GM18519 (cell line): ENCODE results near the gene WDR37.
"Not testable (repeated sequence)": the region's sequence is repeated elsewhere in the genome, so short reads cannot be mapped to it uniquely, and the experiment has no call there.

Experiments used
- ATAC-seq: cut with Tn5 transposase; IDR thresholded peaks from one replicate; pipeline ENCODE4 v1.9.1; 2021; ENCODE audit warnings: mild to moderate bottlenecking, moderate library complexity; ENCODE audit not compliant: unreplicated experiment, low FRiP score

Gene WDR37

DNA sequence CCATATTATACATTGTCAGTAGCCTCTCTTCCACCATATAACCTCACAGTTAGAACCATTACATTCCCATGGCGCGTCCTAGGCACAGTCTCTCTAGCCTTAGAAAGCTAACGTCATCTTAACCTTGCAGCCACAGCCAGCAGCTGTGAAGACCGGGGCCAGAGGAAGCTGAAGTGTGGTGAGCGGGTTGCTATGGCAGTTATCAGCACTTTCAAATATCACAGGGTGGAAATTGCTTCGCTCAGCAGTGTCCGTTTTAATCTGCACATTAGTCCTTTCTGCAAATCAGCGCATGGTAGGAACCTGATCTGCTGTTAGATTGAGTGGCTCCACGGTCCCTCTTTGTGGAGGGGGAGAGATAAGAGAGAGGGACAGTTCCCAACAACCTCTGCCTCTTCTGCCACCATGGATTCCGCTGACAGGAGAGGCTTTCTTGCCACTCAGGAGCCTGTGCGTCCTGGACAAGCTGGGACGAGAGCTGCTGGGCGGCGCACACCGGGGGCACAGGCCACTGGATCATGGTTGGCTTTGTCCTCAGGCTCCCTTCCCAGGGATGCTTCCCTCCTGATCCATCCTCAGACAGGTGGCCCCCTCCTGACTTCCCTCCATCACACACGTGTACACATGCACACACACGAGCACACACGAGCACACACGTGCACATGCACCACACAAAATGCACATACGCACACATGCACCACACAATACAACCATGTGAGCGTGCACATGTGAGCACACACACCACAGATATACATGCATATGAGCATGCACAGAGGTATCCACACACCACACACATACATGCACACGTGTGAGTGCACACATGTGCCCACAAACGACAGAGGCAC, 93.8 kb downstream of the WDR37 start:
- no peak for ATAC-seq

DNA sequence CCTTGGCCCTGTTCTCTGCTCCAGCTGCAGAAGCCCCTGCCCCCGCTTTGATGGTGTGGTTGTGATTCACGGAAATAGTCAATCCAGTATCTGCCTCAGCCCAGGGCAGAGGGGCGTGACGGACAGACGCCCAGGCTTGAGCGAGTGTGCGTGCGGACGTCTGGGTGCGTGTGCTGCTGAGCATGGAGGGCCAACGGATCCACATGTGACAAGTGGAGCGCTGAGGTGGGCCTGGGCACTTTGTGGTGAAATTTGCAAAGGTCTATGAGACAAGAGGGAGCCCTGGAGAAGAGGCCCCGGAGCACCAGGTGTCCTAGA, 94.4 kb downstream of the WDR37 start:
- no peak for ATAC-seq

DNA sequence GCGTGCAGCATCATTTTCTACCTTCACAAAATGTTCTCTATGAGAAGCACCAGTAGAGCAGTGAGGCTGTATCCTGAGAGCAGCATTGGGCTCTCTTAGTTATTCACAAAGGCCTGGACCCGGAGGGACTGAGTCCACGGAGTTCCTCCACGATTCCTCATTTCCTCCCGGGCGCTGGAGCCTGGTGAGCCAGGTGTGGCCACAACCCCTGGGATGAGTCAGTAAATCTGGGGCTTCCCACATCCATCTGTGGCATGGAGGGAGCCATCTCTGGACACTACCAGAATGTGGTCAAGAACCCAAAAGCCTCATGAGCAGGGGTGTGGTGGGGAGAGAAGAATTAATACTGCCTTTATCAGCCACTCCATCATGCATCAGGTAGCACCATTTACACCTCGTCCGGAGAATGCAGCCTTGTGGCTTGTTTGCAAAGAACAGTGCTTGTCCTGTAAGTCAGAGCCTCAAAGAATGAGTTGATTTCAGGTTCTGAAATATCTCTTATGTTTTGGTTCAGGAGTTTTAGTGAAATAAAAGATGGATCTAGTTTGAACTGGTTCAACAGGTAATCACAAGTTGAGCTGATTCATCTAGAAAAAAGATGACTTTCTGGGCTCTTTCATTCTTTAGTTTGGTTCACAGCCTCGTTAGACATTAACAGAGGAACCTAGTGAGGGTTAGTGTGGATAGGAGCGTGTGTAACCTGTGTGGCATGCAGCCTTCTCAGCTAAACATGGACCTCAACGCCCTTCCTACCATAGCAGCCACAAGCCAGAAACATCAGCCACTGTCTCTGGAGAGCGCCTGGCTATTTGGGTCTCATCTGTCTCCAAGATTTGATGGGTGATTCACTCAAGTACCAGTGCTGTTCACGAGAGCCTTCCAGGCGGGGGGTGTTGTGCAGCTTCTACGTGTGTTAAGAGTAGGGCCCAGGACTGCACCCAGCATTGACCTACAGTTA, 95.2 kb downstream of the WDR37 start:
- ATAC-seq: no peak

DNA sequence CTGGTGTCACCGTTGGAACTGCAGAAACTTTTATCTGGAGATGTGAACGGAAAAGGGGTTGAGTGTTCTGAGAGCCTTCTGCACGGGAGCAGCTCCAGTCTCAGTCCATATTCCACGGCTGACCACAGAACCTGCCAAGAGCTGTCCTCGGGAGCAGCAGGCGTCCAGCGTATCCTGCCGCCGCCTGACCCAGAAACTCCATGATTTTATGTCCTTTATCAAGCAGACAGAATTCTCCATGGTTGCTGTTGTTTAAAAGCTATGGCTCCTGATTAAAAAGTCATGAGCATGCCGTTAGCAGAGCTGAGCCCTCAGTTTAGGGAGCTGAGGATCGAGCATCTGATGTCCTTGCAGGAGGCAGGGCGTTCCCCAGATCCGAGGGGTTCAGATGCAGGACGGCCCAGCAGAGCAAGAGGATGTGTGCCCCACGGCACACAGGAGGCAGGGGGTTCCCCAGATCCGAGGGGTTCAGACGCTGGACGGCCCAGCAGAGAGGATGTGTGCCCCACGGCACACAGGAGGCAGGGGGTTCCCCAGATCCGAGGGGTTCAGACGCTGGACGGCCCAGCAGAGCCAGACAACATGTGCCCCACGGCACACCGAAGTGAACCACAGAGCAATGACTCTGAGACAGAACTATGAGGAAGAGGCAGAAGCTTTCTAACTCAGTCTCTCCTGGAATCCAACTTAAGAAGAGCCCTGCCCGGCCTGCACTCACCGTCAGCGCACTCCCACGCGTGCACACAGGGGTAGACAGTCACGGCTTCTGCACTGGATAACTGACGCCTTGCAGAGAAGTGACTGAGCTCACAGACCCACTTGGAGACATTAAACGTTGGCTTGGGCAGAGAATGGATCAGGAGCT, 96.4 kb downstream of the WDR37 start:
- no peak for ATAC-seq

DNA sequence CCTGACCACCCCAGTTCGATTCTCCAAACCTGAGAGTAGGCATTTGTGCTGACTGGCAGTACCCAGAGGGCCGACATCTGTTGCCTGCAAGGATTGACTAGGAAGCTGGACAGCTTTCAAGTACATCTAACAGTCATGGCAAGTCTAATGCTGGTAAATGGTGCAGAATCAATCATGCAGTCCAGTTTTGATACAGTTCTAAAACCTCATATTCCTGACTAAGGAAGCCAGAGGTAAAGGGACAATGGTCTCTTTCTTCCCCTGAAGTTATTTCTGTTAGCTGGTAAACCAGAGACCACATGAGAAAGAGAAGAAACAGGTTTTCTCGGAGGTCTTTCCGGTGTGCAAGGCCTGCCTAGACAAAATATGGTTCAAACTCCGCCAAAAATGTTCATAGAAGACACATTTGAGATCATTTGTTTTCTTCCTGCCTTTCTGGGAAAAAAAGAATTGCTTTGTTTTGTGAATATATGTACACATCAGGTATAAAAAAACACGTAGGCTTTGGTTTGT, 97.1 kb downstream of the WDR37 start:
- no peak for ATAC-seq

DNA sequence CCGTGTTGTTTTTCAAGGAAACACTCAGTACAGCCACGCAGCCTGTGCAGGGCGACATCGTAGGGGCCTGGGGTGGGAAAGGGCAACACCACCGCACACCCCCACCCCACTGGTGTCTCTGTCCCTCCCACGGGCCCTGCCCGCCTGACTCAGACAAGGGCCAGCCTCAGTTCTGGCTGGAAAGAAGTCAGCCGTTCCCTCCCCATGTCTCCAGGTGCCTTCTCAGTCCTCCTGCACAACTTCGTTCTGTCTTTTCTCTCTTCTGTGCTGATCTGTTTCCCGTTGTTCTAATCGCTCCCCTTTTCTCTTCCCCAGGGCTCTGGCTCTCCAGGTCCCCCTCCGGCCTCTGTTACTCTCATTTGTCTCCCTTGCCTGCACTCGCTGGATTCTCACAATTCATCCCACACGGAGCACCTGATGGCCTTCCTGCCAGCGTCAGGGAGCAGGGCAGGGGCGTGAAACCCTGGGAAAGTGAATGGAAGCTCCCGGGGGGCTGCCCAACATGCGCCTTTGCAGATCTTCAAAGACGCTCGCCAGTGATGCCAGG, 97.7 kb downstream of the WDR37 start:
- ATAC-seq: no peak

DNA sequence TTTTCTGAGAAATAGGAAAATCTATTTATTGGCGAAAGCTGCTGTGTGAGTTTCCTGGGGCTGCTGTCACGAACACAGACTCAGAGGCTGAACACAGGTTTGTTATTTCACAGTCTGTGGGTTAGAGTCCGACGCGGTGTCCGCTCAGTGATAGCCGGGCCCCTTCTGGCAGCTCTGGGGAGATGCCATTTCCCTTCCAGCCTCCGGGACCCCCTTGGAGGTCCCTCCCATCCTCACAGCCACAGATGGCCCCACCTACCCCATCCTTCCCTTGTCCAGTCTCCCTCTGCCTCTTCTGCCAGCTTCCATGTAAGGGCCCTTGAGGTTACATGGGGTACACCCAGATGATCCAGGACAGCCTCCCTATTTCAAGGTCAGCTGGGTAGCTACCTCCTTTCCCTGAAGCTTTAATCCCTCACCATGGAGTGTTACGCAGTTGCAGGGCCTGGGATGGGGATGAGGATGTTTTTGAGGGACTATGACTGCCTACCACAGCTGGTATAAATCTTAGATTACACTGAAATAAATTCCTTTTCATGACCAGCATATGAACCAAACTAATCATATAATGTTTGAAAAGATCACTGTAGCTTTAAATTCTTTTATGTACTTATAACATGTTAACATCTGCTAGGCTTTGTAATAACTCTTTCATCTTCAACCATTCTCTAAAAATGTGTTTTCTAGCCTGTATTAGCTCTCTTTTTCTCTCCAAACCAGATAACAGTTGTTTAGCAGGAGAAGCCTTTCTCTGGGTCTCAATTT, 98.5 kb downstream of the WDR37 start:
- no peak for ATAC-seq

DNA sequence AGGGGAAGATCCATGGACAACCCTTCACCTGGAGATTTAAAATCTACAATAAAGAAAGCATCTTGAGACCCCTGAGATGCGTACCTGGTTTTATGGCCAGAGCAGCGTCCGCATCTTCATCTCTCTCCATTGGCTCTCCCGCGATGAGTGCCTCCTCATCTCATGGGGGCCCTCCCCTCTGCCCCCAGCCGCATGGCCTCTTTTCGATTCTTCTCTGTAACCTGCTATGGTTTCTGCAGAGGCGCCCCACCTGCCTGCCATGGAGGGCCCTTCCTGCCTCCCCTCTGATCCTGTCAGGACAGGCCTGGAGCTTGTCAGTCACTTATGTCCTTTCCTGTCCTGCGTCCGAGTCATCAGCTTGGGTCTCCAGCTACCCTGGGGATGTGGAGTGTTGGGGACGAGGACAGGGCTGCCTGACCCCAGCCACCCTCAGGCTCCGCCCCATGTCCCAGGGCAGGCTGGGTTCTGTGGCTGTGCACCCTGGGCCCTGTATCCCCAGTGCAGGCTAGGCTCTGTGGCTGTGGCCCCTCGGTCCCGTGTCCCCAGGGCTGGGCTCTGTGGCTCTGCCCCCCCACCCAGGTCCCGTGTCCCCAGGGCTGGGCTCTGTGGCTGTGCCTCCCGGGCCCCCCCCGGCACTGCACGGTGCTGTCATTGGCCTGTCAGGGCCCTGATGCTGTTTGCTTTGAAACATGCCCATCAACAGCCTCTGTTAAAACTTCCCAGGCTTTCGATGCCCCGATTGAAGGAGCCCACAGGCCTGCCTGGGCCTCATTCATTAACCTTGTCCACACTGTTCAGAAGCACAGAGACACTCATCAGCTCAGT, 99.8 kb downstream of the WDR37 start:
- no peak for ATAC-seq

DNA sequence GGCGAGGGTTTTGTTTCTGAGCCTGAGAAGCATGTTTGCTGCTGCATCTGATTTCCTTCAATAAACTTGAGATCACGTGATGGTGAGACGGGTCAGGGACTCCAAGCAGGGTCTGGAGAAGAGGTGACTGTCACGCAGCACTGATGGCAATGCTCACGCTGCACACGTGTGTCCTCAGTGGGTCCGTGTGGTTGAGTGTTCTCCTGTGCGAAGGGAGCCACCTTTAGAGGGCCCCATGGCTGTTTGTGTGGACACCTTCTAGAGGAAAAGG, 100.4 kb downstream of the WDR37 start:
- no peak for ATAC-seq

DNA sequence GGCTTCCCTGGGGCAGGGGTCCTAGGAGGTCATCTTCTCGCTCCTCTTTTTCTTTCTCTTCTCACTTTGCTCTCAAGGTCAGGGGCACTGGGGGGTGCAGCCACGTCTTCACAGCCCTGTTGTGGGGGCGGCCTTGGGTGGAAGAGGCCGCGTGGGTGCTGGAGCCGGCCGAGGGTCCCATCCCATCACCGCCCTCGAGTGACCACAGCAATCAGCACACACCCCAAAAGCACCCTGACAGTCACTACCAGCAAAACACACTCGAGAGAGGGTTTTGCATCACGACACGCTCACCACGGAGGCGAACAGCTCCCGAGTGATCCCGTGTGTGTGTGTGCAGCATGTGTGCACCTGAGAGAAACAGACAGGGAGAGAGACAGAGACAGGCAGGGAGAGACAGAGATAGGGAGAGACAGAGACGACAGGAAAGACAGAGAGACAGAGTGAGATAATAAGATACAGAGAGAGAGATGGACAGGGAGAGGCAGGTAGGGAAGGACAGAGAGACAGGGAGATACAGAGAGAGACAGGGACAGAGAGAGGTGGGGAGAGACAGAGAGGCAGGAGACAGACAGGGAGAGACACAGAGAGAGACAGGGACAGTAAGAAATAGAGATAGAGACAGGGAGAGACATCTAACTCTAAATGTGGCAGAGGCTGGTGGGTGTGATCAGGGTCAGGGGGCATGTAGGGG, 100.9 kb downstream of the WDR37 start:
- no peak for ATAC-seq

DNA sequence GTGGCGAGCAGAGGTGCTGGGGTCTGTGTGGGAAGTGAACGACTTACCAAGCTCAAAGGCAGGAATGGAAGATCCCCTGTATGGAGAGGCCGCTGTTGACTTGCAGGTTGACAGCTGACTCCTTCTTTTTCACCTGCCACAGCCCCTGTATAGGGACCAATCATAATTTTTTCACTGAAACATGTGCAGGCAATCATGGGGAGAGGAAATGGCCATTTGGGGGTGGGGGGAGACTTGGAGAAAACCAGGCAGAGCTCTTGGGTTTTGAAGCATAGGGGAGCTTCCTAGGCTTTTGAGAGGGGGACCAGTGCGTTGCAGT, 101.4 kb downstream of the WDR37 start:
- no peak for ATAC-seq

DNA sequence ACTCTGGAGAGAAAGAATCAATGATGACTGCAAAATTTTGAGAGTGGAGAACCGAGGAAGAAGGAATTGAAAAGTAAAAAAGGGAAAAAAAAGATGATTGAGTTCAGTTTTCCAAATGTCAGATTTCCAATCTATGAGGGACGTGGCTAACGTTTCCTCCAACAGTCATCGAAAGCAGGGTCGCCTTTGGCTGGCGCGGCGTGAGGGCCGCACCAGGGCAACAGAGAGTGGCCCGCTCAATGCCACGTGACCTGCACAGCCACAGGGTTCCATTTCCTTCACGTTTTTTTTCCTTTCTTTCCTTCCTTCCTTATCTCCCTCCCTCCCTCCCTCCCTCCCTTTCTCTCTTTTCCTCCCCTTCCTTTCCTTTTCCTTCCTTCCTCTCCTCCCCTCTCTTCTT, 101.9 kb downstream of the WDR37 start:
- no peak for ATAC-seq

DNA sequence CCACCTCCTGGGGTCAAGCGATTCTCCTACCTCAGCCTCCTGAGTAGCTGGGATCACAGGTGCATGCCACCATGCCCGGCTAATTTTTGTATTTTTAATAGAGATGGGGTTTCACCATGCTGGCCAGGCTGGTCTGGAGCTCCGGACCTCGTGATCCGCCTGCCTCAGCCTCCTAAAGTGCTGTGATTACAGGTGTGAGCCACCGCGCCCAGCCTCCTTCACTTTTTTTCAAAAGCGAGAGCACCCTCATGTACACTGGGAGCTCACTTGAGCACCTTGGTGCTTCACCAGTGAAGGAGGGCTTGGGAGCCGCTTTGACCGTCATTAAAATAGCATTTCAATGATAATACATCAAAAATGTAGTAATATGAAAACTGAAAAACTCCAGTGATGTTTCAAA, 102.4 kb downstream of the WDR37 start:
- not testable (repeated sequence) for ATAC-seq

DNA sequence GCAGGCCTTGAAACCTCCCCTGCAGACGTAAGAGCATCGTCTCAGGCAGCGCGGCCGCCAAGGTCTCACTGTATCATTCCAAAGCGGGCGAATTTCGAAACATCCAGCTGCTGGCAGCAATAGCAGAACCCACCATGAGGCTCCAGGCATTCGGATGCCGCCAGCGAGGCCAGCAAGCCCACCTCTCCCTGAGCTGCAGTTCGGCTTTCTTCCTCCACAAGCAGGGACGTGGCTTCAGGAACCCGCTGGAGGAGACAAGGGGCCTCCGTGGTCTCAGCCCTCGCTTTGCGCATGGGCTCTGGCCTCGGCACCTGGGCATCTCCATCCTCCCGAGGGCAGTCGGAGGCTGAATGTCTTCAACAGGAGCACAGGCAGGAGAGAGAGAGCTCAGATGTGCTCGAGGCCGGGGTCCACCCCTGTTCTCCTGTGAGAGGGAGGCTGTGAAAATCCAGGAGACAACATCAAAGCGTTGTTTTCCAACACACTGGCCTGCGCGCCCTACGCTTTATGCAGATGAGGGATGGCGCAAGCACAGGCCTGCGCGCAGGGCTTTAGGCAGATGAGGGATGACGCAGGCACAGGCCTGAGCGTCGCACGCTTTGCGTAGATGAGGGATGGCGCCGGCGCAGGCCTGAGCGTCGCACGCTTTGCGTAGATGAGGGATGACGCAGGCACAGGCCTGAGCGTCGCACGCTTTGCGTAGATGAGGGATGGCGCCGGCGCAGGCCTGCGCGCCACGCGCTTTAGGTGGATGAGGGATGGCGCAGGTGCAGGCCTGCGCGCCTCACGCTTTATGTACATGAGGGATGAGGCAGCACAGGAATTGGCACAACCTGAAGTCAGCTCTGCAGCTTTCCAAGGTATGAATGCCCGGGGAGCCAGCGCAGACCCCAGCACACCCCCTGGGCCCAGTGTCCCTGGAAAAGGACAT, 103.2 kb downstream of the WDR37 start:
- no peak for ATAC-seq

DNA sequence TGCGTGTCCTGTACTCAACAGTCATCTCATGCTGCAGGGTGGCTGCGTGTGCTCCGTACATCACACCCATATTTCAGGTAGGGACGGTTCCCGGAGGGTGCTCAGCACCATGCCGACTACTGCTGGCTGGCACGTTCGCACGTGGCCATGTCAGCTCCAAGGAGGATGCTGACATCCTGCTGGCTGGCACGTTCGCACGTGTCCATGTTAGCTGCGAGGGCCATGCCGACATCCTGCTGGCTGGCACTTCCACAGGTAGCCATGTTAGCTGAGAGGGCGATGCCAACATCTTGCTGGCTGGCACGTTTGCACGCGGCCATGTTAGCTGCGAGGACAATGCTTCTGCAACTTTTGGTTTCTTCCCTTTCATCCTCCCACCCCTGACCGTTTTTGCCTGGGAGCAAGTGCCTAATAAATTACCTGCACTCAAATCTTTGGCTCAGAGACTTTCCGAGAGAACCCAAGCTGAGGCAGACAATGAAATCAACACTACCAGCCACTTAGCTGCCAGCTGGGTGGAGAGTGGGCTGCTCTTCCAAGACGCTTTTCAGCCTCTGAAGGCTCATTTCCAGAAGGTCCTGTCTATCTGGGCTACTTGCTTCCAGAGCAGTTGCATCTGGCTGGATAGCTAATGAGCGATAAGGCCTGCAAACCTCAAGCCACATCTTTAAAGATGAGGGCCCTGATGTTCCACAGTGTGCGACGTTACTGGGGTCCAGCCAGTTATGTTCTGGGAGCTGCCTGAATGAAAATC, 104.6 kb downstream of the WDR37 start:
- no peak for ATAC-seq

DNA sequence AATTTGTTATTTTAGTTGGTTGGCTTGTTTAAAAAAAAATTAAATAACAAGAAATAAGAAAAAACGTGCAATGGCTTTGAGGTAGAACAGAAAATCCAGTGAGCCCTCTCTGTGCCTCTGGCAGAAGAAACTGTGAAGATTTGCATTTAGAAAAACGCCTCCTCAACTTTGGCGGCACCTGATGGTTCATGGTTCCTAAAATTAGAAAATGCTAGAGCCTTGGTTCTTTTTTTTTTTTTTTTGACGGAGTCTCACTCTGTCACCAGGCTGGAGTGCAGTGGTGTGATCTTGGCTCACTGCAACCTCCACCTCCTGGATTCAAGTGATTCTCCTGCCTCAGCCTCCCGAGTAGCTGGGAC, 105.1 kb downstream of the WDR37 start:
- ATAC-seq: not testable (repeated sequence)
